OCI-LY3 (cell line): ENCODE results near the gene AVP.
"Not testable (repeated sequence)": the region's sequence is repeated elsewhere in the genome, so short reads cannot be mapped to it uniquely, and the experiment has no call there.

ENCODE experiments used
- CTCF ChIP-seq: fragments of 200-600, 300-600 bp; sonication (generic); IDR thresholded peaks from 2 replicates; pipeline ENCODE4 v1.5.1; 2014; ENCODE audit warnings: antibody characterized with exemption, low read length, low read depth
- EZH2phosphoT487 ChIP-seq: fragments of 200-600 bp; shearing (Covaris generic); IDR thresholded peaks from 2 replicates; pipeline ENCODE4 v1.6.1; 2018; ENCODE audit warnings: antibody characterized with exemption, mixed run types, low read depth

GRCh38 chr20:3117839-3118379, 33.4 kb upstream of the AVP start:
- not testable (repeated sequence) for TF ChIP-seq CTCF, EZH2phosphoT487
